ENCODE measurements around the gene EMP2.
"Not testable (repeated sequence)": the region's sequence is repeated elsewhere in the genome, so short reads cannot be mapped to it uniquely, and the experiment has no call there.

Gene EMP2

DNA sequence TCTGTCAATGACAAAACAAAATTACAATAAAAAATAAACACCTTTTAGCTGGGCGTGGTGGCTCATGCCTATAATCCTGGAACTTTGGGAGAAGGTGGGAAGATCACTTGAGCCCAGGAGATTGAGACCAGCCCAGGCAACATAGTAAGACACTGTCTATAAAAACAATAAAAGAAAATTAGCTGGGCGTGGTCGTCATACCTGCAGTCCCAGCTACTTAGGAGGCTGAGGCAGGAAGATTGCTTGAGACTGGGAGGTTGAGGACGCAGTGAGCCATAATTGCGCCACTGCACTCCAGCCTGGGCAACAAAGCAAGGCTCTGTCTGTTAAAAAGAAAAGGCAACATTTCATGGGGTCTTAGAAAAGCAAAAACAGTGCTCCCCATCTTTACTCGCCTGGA is 32.7 kb downstream of the EMP2 start:
- no peak for DNase-seq

DNA sequence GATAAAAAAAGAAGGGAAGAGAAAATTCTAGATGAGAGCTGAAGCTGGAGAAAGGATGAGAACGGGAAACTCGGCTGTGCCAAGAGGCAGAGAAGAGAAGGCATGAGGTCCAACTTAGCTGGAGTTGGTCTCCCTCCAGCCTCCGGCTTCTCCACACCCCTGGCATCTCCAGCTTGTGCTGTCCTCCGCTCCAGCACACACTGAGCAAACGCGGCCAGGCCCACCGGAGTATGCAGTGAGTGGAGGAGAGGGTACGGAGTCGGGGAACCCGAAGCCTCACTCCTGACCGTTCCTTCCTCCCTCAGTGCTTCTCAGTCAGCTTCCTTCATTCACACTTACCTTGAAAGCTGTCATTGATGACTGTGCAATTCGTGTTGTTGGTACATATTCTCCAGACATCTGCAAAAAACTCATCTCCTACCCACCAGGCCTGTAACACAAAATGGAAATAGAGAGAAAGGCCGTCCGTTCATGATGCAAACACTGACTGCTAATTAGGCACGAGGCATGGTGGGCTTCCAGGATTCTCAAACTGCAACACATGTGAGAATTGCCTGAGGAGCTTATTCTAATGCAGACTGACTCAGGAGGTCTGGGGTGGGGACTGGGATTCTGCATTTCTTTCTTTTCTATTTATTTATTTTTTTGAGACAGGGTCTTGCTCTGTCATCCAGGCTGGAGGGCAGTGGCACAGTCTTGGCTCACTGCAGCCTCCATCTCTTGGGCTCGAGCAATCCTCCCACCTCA is 37.0 kb downstream of the EMP2 start:
- no peak for DNase-seq

DNA sequence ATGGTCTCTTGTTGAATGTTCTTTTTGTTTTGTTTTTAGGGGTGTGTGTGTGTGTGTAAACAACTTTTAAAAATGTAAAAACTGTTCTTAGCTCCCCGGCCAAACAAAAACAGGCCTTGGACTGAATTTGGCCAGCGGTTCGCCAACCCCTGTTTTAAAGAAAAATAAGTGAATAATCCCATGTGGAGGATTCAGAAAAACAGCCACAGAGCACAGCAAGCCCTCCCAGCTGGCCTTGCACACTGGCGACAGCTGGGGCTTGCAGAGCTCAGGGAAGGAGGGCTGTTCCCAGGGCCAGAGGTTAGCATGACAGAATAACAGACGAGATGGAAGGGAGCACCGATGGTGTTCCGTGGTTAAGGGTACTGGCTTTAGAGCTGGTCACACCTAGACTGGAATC is 39.0 kb downstream of the EMP2 start:
- DNase-seq, result no peak

DNA sequence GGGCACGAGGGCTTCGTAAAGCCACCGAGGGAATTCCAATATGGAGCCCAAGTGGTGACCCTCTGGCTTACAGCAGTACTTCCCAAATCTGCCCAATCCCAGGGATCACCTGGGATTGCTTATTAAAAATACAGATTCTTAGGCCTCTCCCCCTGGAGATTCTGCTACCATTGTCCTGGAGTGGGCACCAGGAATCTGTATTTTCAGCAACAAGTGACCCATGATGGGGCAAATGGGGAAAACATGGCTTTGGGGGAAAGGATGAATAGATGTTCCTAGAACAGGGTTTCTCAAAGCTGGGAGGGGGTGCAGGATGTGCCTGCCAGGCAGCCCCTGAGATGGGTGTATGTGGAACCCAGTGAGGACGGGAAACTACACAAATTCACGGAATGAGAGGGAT is 40.6 kb downstream of the EMP2 start:
- no peak for DNase-seq

DNA sequence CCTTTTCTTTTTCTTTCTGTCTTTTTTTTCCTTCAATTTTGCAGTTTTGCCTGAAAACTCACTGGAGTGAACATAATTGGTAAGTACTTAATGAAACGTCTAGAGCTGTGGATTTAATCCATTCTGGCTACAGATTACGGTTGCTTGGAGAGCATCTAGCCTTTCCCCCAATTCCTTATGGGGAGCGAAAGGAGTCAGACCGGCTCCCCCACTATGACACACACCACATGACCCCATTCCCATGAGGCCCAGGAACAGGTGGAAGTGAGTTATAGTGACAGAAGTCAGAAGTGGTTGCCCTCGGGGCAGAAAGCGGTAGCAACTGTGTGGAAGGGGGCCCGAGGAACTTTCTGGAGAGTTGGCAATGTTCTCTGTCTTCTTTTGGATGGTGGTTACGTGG is 41.2 kb downstream of the EMP2 start:
- DNase-seq, result no peak

DNA sequence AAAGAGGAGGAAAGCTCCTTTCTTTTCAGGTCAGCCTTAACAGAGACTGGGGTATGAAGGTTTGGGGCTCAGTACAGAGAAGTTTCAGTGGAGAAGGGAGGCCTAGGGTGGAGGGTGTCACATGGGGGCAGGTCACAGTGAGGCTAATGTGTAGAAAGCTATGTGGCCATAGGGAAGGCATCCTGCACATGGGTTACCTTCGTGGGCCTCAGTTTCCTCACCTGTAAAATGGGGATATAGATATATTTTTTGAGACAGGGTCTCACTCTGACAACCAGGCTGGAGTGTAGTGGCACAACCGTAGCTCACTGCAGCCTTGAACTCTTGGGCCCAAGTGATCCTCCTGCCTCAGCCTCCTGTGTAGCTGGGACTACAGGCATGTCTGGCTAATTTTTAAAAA is 41.8 kb downstream of the EMP2 start:
- no peak for DNase-seq

DNA sequence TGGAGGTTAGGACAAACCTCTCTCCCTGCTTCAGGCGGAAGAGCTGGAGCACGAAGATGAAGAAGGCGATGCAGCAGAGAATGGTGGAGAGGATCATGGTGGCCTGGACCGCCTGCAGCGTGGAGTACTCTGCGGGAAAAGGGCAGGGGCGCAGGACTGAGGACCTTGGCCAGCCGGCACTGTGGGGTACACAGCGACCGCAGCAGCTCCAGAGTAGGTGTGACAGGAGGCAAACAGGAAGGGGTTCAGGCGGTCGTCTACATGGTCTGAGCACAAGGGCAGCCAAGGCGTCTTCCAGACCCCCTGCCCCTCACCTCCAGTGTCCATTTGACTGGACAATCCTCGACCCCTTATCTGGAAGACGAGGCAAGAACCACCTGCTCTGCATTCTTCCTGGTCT is 42.5 kb downstream of the EMP2 start:
- no peak for DNase-seq

DNA sequence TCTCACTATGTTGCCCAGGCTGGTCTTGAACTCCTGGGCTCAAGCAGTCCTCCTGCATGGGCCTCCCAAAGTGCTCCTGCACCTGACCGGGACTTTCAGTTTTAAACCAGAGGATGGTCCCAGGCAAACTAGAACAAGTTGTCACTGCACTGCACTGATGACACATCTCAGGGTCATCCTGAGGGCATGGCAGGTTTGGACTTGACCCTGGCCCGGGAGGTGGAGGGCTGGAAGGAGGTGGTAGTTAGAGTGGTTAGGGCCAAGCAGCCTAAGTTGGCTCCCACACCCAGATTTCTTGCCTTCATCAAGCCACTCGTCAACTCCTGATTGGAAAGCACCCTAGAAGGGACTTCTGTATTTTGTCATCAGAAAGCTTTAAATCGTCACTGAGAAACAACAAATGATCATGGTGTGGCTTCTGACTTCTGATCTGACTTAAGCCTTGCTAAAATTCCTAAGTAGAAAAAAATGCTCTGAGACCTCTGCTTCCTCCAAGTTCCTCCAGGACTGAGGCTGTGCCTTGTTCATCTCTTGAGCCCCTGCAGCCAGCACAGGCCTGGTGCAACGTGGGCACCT is 43.5 kb downstream of the EMP2 start:
- no peak for DNase-seq

DNA sequence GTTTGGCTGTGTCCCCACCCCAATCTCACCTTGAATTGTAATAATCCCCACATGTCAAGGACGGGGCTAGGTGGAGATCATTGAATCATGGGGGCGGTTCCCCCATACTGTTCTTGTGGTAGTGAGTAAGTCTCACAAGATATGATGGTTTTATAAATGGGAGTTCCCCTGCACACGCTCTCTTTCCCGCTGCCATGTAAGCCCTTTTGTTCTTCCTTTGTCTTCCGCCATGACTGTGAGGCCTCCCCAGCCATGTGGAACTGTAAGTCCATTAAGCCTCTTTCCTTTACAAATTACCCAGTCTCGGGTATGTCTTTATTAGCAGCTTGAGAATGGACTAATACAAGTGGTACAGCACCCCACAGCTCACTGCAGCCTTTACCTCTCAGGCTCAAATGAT is 44.1 kb downstream of the EMP2 start:
- DNase-seq, result not testable (repeated sequence)

DNA sequence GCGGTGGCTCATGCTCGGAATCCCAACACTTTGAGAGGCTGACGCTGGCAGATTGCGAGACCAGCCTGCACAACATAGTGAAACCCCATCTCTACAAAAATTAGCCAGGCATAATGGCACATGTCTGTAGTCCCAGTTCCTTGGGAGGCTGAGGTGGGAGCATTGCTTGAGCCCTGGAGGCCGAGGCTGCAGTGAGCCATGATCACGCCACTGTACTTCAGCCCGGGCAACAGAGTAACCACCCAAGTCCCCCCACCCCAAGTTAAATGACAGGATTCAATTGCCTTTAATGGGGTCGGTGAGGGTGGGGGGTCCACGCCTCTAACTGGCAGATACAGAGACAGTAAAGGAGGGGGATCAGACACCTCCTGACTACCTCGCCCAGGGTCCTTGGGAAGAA is 44.9 kb downstream of the EMP2 start:
- no peak for DNase-seq

DNA sequence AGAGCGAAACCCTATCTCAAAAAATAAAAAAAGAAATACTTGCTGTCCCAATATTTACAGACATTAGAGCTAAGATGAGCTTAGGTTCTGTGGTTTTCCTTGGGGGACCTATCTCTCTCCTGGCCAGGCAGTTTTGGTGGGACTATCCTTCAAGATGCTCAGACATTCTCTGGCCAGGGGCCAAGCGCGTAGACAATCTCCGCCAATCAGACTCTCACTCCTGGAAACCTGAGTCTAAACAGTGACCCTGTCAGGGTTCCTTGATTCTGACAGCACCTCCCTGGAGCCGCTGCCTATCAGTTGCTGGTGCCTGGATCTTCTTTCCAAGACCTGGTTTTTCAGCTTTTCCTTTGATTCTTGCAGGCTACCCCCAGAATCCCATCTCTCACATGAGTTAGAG is 45.6 kb downstream of the EMP2 start:
- DNase-seq, result no peak

DNA sequence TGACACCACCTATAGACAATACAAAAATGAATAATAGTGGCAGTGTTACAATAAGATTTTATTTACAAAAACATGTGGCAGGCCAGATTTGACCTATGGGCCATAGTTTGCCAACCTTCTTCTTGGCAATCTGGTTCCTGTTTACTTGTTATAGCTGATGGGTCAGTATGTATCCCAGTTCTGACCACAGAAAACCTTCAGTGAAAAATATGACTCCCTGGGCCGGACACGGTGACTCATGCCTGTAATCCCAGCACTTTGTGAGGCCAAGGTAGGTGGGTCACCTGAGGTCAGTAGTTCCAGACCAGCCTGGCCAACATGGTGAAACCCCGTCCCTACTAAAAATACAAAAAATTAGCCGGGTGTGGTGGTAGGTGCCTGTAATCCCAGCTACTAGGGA is 46.8 kb downstream of the EMP2 start:
- DNase-seq, result not testable (repeated sequence)

DNA sequence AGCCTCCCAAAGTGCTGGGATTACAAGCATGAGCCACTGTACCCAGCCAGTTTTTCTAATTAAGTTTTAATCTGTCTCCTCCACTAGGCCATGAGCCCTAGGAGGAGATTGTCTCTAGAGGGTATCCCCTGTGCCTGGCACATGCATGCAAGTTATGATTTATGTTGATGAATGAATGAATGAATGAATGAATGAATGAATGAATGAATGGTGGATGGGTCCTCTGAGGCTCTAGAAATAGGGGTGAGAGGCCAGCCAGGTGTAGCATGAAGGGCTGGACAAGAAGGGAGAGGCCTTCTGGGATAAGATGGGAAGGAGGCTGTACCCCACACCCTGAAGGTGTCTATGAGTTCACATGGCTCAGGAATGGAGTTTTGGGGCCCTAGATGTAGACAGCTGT is 48.8 kb downstream of the EMP2 start:
- DNase-seq, result no peak

DNA sequence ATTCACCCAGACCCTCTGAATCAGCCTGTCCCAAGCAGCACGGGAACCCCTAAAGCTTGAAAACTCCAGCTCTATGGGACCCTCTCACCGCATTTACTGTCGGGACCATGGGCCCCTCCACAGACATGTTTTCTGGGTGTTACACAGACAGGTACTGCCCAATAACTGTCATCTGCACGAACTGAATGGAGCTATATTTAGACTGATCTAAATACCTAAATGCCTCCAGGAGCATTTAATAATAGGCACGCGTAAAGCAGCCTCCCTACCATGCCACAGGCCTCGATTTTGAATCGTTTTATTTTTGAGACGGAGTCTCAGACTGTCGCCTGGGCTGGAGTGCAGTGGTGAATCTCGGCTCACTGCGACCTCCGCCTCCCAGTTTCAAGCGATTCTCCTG is 49.7 kb downstream of the EMP2 start:
- no peak for DNase-seq

DNA sequence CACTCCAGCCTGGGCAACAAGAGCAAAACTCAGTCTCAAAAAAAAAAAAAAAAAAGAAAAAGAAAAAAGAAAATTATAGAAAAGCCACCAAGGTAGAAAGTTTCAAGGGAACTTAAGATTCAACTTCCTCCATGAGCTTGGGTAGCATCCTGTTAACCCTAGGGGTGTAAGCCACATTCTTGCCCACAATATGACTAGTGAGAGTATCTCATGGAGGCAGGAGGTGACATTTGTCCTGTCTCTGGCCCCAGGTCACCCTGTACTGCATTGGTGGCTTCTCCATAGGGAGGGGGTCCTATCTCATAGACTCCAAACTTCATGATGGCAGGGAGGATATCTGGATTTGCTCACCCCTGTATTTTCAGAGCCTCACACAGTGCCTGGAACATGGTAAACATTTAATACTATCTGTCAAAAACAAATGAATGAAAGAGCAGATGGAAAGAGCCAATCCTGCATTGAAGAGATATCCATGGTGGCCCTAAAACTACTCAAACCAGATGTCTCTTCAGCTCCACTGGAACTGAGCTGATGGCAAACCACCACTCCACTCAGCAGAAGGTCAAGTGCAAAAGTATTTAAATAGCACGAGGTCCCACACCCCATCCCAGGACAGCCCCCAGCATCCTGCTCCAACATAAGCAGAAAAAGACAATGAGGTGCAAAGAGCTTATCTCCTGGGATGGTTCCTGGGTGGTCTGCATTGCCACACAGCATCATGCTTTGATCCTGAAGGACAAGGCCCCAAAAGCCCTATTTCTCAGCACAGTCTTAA is 50.3 kb downstream of the EMP2 start:
- no peak for DNase-seq

DNA sequence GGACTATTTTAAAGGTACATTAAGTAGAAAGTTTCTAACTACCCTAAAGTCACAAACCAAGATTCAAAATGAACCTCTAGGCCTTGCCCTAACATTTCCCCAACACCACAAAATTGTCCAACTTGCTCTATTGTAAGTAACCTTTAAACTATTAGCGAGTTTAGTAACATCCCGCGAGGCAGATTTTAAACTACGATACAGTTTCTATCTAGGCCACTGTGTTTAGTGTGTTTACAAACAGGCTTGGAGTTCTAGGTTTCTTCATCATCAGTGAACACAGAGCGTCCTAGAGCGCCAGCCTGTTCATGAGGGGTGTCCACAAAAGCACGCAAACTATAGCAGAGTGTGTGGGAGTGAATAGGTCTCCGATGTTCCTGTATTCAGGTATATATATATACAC is 51.8 kb downstream of the EMP2 start:
- no peak for DNase-seq

DNA sequence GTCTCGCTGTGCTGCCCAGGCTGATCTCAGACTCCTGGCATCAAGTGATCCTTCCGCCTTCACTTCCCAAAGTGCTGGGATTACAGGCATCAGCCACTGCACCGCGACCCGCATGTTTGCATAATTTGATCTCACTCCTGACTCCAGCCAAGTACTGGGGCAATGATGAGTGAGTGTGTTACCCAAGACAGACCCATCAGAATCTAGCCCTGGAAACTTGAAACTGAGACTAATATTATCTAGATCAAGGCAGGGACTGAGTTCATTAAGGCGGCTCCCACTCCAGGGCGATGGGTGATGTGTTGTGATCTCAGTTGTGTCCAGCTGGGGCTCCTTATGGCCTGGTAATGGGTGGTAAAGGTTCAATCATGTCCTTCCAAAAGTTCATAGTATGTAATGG is 53.4 kb downstream of the EMP2 start:
- no peak for DNase-seq

DNA sequence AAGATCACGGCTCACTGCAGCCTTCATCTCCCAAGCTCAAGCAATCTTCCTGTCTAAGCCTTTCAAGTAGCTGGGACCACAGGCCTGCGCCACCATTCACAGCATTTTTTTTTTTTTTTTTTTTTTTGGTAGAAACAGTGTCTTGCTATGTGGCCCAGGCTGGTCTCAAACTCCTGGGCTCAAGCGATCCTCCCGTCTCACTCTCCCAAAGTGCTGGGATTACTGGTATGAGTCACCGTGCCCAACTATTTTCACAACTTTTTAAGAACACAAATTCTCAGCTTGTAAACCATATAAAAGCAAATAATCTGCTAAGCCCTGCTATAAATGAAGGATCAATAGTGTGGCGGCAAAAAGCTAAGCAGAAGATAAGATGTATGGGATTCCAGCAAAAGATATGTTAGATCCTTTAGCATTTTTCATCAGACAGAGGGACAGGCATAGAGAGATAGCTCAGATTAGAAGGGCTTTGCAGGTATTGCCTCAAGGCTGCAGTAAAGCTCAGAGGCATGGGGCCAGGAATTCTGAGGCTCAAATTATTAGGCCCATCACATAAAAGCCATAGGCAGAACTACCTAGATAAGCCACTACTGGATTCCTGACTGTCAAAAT is 55.1 kb downstream of the EMP2 start:
- no peak for DNase-seq

DNA sequence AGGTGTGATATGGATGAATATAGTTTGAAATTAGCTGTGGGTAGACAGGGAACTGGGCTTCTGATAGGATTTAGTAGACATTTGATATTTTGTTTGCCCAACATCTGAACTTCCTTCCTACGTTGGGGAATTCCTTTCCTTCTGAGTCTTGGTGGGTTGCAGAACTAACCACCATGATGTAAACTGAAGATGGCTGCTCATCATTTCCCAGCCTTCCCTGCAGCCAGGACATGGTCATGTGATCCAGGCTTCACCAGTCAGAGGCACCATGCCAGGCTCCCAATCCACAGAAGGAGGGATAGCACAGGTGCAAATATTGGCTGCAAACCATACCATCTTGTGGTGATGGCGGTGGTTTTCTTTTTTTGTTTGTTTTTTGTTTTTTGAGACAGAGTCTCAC is 57.4 kb downstream of the EMP2 start:
- no peak for DNase-seq

DNA sequence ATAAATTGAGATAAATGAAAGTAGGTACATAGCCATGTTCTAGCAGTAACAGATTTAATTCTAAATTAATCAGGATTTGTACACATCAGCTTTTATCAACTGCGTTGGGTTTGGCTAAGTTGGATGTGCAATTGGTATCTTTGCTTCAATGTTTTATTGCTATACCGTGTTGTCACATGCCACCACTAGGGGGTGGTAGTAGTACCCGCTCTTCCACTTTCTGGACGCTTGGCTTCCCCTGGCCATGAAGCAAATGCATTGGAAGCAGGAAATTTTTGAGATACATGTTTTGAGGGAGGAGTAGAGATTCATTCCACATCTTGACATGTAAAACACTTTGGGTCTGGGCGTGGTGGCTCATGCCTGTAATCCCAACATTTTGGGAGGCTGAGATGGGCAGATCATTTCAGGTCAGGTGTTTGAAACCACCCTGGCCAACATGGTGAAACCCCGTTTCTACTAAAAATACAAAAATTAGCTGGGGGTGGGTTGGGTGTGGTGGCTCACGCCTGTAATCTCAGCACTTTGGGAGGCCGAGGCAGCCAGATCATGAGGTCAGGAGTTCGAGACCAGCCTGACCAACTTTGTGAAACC is 58.6 kb downstream of the EMP2 start:
- peak in 1 of 2 experiments; percentile 13 for DNase-seq

DNA sequence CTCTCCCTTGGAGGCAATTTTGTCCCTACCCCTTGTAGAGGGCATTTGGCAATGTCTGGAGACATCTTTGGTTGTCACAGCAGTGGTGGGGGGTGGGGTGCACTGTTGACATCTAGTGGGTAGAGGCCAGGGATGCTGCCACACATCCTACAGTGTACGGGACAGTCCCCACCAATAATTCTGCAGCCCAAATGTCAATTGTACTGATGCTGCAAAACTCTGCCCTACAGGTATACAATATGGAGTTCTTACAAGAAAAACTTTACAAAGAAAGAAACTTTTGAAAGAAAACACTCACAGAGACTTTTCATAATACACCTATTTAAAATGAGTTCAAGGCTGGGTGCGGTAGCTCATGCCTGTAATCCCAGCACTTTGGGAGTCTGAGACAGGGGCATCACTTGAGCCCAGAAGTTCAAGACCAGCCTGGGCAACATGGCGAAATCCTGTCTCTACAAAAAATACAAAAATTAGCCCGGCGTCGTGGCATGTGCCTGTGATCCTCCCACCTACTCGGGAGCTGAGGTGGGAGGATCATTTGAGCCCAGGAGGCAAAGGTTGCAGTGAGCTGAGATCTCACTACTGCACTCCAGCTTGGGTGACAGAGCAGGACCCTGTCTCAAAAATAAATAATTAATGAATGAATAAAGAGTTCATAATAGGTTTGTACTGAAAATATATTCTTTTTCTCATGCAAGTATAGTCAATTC is 59.4 kb downstream of the EMP2 start:
- no peak for DNase-seq

DNA sequence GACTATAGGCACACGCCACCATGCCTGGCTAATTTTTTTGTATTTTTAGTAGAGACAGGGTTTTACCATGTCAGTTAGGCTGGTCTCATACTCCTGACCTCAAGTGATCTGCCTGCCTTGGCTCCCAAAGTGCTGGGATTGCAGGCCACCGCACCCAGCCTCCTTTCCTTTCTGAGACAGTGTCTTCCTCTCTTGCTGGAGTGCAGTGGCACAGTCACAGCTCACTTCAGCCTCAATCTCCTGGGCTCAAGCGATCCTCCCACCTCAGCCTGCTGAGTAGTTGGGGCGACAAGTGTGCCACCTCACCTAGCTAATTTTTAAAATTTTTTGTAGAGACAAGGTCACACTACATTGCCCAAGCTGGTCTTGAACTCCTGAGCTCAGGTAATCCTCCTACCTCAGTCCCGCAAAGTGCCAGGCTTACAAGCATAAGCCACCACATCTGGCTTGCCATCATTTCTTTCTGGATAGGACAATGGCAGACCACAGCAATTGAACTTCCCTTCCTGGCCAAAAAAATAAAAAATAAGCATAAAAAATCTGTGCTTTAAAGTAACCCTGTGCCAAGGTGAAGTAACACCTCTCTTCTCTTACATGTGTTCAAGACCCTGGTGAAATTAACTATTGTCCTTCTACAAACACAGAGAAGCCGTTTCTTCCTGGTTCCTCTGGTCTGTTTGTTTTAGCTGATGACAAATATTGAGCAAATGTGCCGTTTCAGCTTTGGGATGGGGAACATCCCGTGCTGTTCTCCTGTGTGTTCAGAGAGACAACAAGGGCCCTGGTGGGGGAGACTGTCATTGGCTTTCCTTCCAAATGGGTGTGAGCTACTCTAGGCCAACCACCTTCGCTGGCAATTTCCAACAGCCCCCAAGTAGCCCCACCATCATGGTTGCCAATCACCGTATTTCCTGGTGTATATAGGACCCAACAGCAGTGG is 60.2 kb downstream of the EMP2 start:
- DNase-seq, result no peak

All from NCI-H1930 (cell line).